ENCODE results near the gene CFAP46.
A peak's percentile ranks its signal among the peaks of the same experiment; 100 is the strongest.

CFAP46 gene

DNA sequence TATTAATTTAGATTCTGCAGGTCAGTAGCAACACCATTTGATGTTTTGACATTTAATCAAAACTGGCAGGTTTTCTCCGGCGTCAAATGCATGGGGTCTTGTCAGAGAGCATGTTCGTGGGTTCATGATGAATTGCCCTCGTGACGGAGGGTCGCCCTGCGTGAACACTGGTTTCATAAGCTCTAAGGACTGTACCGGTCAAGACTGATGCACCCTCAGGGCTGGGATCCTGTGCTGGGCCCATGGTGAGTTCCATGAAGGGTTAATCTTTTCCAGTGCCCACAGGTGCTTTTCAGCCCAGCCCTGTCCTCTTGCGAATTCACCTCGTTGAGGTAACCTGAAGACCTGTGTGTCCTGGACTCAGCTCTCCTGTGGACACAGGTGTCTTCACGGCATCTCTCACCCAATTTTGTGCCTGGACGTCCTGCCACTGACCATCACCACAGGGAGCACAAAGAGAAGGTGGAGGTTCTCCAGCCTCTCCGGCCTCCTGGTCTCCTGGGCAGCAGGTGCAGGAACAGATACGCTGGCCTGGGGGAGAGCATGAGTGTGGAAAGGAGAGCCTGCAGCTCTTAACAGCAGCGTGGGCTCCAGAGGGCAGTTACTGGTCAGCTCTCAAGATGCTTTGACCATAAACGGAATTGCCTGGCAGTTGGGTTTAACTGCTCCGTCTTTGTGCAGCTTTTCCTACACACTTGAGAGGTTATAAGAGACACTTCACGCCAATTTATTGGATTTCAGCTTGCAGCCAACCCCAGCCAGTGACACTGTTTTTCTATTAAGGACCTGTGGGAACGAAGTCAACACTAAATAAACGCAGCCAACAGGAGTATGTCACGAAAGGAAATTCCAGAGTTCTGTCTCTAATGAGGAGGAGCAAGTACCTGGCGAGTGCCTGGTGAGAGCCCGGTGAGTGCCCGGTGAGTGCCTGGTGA is 37.4 kb upstream of the CFAP46 start:
- DNase-seq = peak in 1 of 3 experiments; percentile 42

DNA sequence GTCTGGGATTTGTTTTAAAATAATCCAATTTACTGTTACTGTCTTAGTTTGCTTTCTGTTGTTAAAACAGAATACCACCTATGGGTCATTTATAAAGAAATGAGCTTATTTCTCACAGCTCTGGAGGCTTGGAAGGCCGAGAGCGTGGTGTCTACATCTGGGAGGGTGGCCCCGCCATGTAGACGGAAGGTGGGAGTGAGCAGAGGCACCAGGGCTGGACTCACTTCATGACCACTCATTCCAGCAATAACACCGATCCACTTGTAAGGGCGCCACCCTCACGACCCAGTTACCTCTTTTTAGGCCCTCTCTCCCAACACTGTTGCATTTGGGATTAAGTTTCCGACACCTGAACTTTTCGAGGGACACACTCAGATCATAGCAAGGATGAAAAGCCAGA is 36.2 kb upstream of the CFAP46 start:
- DNase-seq = no peak

DNA sequence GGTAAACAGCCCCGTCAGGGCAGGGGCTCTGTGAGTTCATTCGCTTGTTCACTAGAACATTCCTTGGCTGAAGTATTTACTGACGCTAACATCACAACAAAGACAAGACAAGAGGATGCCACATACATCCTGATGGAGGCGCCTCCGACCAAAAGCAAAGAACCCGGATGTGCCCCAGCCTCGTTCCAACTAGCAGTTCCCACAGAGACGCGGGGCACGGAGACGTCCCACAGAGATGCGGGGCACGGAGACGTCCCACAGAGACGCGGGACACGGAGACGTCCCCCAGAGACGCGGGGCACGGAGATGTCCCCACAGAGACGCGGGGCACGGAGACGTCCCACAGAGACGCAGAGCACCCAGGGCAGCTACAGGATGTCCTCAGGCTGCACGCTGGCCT is 35.4 kb upstream of the CFAP46 start:
- no peak for DNase-seq

DNA sequence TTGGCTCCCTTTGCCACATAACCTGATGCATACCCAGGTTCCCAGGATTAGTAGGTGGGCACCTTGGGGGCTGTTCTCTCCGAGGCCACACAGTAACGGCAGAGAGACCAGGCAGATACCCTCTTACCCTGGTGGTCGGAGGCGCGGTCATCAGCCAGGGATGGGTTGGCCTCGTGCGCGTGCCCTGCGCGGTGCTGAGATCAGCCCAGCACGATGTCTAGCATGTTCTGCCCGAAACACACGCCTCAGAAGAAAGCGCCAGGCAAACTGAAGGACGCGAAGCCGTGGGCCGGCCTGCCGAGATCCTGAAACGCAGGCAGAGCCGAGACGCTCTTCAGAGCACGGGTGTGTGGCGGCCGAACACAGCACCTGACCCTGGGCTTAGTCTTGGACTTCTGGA is 34.7 kb upstream of the CFAP46 start:
- DNase-seq = no peak

DNA sequence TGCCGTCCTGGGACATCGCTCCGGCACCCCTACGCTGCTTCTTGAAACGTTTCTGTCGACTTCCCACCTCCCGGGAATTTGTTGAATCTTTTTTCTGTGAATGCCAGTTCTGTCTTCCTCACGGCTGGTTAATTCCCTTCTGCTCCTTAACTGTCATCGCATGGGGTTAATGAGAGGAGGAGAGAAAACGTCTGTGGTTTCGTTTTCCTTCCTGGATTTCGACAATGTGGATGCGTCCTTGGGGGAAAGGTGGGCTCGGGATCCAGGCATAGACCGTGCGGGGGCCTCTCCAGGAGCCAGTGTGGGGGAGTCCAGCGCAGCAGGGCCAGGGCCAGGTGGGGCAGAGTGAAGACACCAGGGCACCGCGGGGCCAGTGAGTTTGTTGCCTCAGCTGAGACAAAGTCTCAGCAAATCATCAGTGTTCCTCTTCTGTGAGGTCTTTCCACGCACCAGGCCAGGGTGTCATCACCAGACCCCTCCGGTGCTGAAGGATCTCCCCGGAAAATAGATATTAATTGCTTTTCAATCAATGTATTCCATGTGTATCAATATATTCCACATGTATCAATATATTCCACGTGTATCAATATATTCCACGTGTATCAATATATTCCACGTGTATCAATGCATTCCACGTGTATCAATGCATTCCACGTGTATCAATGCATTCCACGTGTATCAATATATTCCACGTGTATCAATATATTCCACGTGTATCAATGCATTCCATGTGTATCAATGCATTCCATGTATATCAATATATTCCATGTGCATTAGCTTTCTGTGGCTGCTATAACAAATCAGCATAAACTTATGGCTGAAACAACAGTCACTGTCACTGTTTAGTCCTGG is 33.7 kb upstream of the CFAP46 start:
- no peak for DNase-seq

DNA sequence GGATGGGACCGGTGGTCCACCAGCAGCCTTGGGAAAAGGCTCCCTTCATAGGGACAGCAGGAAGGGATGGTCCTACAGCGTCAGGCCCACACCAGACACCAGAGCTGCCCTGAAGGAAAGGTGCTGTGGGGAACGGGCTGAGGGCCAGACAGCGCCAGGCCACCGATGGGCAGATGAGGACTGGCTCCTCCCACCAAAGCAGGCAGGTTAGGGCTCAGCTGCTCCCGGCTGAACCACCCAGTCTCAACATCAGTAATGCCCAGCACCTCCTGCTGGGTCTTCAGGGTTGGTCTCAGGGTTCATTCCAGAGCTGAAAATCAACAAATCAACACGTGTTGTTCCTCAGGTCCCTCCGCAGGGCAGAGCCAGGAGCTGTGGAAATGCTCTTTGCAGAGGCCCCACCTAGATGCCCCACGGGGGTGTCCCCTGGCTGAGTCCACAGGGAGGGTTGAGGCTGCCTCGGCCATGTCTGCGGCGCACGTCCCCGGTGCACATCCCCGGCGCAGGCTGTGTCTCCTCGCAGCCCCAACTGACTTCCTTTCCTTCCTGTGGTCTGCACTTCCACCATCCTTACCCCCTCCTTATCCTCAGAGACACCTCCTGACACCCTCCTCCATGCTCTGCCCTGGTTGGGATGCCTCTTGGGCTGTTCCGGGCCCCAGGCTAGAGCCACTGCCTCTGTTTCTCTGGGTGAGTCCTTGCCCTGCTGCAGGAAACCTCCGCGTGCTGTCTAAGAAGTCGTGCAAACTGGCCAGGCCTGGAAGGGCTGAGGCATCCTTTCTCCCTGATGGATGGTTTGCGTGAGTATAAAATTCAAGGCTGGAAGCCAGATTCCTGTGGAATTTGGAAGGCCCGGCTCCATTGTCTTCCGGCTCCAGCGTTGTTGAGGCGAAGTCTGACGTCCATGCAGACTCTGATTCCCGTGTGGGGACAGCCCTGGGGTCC is 32.8 kb upstream of the CFAP46 start:
- DNase-seq = no peak

DNA sequence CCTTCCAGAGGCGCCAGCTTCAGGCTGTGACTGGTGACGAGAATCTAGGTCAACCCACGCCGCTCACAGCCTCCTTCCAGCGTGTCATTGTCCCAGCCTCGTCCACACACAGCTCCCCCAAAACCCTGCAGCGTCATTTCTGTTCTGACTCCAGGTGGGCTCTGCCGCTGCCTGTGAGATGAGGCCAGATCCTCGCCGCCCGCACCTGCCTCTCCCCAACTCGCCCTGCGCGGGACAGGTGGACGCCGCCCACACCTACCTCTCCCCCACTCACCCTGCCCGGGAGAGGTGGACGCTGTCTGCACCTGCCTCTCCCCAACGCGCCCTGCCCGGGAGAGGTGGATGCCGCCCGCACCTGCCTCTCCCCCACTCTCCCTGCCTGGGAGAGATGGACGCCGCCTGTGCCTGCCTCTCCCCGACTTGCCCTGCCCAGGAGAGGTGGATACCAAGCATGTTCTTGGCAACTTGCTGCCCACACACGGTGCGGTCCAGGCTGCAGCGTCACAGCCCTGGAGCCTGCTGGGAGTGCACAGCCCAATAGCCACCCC is 32.0 kb upstream of the CFAP46 start:
- DNase-seq = peak in 1 of 3 experiments; percentile 15

DNA sequence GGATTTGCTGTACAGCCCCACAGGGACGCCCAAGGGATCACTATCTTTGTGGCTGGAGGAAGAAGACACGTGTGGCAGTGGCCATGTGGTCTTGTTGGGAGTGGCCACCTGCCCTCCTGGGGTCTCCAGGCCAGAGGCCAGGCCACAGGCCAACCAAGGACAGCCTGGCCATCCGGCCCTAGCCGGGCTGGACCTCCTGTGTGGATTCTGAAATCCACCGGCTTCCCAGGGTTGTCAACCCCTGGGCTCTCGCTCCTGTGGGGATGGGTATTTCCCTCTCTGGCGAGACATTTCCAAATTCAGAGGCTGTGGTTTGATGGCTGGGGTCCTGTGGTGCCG is 31.5 kb upstream of the CFAP46 start:
- DNase-seq = no peak

DNA sequence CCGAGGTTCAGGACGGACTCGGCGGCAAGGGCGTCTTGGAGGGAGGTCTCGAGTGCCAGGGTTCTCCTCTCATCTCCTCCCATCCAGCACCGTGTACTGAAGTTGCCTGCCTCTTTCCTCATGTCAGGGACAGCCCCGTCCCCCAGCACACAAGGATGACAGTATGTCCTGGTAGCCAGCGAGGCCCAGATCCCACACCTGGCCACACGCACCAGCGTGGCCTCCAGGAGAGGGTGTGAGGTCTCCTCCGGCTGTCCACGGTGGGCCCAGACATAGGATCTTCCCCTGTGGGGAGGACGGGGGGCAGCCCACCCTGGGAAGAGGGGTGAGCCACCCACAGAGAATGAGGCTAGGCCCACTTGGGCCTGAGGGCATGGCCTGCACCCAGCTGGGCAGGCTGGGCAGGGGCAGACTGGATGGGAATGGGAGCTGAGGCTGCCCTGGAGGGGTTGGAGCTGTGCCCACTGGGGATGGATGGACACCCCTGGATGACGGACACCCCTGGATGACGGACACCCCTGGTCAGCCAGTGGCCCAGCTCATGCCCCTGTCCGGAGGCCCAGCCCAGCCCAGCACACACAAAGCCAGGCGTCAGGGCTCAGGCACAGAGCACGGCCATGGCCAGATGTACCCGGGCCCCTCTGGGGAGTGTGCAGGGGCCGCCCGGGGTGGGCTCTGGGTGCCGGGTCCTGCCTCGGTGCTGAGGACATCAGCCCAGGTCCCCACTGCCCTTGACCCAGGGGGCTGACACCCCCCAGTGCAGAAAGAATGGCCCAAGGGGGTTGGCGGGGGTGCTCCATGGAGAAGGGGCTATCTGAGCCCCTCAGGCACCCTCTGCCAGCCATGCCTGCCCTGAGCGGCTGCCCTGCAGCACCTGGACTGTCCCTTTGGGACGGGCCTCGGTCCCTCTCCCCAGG is 30.9 kb upstream of the CFAP46 start:
- no peak for DNase-seq

DNA sequence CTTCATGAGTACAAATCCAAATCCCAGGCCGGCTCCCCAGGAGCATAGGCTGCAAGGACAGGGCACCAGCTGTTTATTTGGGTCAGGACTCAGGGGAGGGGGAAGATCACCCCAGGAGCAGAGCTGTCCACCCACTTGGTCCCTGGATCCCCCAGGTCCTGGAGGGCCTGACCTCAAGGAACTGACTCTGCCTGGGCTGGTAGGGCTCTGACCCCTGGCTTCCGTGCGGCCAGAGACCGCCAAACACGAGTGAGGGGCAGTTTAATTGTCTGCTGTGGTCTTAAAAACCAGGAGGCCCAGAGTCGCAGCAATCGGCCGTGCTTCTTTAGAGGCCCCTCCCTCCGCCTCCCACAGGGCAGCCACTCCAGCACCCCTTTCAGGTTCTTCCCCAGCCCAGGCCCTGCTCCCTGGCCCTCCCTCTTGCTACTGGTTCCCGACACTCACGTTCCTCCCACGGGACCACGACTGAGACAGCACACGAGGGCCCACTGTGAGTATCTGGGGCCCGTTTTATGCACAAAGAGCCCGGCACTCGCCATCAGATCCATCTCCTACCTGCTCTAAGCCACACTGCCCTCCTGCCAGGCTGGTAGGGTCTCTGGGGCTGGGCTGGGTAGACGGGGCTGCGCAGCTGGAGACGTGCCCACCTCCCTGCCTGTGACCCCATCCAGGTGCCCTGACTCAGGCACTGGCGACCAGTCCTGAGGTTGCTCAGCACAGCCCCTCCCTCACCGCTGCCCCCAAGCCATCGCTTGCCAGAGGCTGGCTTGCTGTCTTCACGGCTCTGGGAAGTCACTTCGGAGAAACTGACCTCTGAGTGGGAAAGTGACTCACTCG is 30.0 kb upstream of the CFAP46 start:
- DNase-seq = no peak

DNA sequence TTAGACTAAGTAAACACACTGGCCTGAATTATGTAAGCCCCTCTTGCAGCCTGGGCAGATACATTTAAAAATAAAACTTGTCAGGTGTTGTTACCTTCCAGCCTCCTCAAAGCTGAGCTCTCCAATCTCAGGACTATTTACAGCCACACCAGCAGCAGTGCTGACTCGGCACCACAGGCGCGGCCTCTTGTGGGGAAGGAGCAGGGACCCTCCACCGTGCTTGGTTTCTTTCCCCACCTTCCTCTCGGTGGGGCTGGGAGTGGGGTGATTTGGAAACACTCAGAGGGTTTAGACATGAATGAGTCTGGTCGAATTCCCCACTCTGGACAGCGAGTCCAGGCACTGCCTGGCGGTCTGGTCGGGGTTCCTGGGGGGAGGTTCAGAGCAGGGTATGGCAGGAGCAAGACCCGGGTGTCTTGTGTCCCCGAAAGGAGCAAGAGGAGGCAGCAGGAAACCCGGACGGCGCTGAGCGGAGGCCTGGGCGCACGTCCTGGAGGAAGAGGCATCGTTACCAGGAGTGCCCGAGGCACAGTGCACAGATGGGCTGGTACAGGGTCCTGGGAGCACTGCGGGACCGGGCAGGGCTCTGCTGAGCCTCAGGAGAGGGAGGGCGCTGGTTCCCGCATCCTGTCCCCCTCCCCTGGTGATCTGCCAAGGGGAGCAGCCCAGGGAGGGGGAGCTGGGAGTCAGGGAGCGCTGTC is 29.2 kb upstream of the CFAP46 start:
- no peak for DNase-seq

DNA sequence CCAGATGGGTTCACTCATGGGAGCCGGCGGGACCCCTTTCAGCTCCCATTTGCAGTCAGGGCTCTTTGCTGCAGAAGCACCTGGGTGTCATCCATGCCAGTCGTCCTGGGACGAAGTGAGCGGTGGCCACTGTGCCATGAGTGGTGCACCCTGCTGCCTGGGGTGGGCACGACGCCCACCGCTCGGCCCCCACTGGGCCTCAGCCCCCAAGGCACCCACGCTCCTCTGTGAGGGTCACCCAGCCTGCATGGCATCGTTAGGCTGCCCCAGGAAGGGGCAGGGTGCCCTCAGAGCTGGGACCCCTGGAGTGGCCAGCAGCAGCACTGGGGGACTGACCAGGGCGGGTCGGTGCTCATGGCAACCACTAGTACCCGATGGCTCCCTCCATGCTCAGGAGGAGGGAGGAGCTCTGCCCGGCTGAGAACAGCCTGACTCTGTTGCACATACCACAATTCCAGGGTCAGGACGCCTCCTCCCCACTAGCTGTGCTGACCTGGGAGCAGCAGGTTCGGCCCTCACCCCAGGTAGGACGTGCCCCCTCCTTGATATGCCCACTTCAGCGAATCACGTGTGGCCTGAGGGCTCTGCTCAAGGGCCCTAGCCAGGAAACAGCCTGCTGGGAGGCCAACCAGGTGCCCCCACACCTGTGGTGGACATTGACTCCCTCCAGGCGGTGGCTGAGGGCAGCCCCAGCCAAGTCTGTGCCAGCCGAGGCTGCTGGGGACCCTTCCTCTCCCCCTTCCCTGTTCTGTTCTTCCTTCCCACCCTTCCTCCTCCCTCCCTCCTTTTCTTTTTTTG is 28.5 kb upstream of the CFAP46 start:
- DNase-seq = no peak

DNA sequence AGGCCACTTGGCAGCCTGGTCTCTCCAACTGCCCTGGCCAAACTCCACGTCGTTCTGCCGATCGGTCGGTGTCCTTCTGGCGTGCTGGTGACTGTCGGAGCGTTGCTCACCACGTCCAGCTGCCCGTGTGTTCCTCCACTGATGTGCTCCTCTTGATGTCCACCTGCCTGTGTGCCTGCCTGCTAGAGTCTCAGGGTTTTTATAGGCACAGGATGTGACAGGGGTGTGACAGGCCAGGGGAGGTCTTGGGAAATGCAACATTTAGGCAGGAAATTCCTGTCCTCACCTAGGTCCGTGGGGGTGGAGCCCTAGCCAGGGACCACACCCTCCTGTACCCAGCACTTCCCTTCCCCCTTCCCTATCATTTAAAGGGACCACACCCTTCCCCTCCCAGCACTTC is 25.2 kb upstream of the CFAP46 start:
- no peak for DNase-seq

DNA sequence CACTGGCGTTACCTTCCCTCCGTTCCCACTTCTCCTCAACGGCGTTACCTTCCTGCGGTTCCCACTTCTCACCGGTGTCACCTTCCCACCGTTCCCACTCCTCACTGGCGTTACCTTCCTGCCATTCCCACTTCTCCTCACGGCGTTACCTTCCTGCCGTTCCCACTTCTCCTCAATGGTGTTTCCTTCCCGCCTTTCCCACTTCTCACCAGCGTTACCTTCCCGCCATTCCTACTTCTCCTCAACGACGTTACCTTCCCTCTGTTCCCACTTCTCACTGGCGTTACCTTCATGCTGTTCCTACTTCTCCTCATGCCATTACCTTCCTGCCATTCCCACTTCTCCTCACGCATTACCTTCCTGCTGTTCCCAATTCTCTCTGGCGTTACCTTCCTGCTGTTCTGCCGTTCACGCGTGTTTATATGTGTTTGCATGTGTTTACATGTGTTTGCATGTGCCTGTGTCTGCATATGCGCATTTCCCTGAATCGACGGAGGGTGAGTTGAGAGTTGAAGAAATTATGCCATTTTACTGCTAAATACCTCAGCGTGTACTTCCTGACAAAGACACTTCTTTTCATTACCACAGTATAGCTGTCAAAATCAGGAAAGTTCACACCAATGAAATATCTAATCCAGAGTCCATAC is 23.2 kb upstream of the CFAP46 start:
- DNase-seq = peak in 1 of 3 experiments; percentile 50

DNA sequence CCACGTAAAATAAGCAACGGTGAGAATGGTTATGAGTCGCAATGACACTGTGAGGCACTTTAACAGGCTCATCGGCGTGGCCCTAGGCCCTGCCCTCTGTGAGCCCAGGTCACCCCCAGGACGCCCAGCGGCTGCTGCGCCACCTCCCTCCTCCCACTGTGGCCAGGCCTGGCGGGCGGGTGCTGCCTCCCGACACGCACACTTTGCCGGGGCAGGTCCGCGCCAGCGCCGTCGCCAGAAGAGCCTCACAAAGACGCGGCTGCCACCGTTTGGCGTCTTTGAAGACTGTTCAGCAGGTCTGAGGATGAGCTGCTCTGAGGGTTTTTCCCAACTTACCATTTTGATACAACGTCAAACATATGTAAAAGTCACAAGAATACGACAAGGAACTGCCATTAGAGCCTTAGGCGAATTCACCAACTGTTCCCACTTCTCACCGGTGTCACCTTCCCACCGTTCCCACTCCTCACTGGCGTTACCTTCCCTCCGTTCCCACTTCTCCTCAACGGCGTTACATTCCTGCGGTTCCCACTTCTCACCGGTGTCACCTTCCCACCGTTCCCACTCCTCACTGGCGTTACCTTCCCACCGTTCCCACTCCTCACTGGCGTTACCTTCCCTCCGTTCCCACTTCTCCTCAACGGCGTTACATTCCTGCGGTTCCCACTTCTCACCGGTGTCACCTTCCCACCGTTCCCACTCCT is 22.5 kb upstream of the CFAP46 start:
- DNase-seq = peak in 1 of 3 experiments; percentile 36

DNA sequence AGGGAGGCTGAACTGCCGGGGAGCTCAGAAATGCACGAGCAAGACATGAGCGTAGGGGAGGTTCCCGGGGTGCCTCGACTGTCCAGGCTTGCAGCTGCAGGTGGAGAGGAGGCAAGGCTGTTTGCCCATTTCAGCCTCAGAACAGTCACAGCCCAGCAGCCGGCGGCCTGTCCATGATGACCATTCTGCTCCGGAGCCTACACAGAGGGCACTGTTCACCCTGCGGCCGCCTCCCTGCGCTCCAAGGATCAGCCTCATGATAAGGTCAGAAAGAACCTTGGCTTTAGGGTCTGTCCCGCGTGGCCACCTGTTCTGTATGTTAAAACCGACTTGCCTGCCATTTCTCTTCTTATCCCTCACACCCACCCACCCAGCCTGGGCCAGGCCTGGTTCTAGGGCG is 21.9 kb upstream of the CFAP46 start:
- DNase-seq = no peak

DNA sequence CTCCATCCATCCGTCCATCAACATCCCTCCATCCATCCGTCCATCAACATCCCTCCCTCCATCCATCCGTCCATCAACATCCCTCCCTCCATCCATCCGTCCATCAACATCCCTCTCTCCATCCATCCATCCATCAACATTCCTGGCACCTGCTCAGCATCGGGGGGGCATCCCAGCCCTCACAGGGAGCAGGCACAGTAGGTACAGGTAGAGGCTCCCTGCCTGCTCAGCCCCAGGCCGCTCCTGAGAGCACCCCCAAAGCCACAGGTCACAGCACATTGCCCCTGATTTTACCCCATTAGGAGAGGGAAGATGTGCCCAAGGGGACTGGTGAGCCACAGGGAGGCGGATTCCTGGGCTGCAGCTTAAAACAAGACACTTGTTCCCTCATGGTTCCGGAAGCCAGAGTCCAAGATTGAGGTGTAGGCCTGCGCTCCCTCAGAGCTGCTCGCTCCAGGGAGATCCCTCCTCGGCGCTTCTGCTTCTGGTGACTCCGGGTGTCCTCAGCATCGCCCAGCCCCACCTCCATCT is 21.1 kb upstream of the CFAP46 start:
- DNase-seq = no peak
